ENCODE measurements around the gene CASR.
"Not testable (repeated sequence)": the region's sequence is repeated elsewhere in the genome, so short reads cannot be mapped to it uniquely, and the experiment has no call there.

CASR gene

GRCh38 chr3:122189357-122189756 lies 5.9 kb downstream of the CASR start:
- DNase-seq (ENCODE audit: low read depth in 2 of 2) = no peak
- TF ChIP-seq CTCF (IDR thresholded peaks at IDR 0.05; ENCODE audit: low read depth, low read length) = no peak
- no peak overlapping the region for H3K4me3 ChIP-seq (replicated peaks in 1 of 2; ENCODE audit: low read depth in 2 of 2, low read length in 2 of 2)

GRCh38 chr3:122190525-122190924 lies 7.1 kb downstream of the CASR start:
- no peak overlapping the region for H3K4me3 ChIP-seq (replicated peaks in 1 of 2; ENCODE audit: low read depth in 2 of 2, low read length in 2 of 2)
- TF ChIP-seq CTCF (IDR thresholded peaks at IDR 0.05; ENCODE audit: low read depth, low read length) = no peak
- DNase-seq (ENCODE audit: low read depth in 2 of 2) = no peak

GRCh38 chr3:122198966-122199365 lies 15.5 kb downstream of the CASR start:
- no peak for DNase-seq (ENCODE audit: low read depth in 2 of 2)
- TF ChIP-seq CTCF (IDR thresholded peaks at IDR 0.05; ENCODE audit: low read depth, low read length) = no peak
- H3K4me3 ChIP-seq (replicated peaks in 1 of 2; ENCODE audit: low read depth in 2 of 2, low read length in 2 of 2) = no peak overlapping the region

GRCh38 chr3:122199552-122199951 lies 16.1 kb downstream of the CASR start:
- H3K4me3 ChIP-seq (replicated peaks in 1 of 2; ENCODE audit: low read depth in 2 of 2, low read length in 2 of 2) = no peak overlapping the region
- no peak for DNase-seq (ENCODE audit: low read depth in 2 of 2)
- TF ChIP-seq CTCF (IDR thresholded peaks at IDR 0.05; ENCODE audit: low read depth, low read length) = no peak

- TF ChIP-seq CTCF (IDR thresholded peaks at IDR 0.05; ENCODE audit: low read depth, low read length) = no peak
- DNase-seq (ENCODE audit: low read depth in 2 of 2) = peak in 1 of 2 donors; percentile 3
- H3K4me3 ChIP-seq (replicated peaks in 1 of 2; ENCODE audit: low read depth in 2 of 2, low read length in 2 of 2) = no peak overlapping the region
Measured at GRCh38 chr3:122200661-122201060, 17.2 kb downstream of the CASR start.

- not testable (repeated sequence) for H3K4me3 ChIP-seq (replicated peaks in 1 of 2; ENCODE audit: low read depth in 2 of 2, low read length in 2 of 2); DNase-seq (ENCODE audit: low read depth in 2 of 2)
Measured at GRCh38 chr3:122201476-122201875, 18.0 kb downstream of the CASR start.

- no peak for DNase-seq (ENCODE audit: low read depth in 2 of 2)
- no peak for TF ChIP-seq CTCF (IDR thresholded peaks at IDR 0.05; ENCODE audit: low read depth, low read length)
- H3K4me3 ChIP-seq (replicated peaks in 1 of 2; ENCODE audit: low read depth in 2 of 2, low read length in 2 of 2) = no peak overlapping the region
Measured at GRCh38 chr3:122208579-122208978, 25.1 kb downstream of the CASR start.

Measured in cardiac fibroblast (primary cell).